Measurements from ENCODE around the gene KRT7.

DNA sequence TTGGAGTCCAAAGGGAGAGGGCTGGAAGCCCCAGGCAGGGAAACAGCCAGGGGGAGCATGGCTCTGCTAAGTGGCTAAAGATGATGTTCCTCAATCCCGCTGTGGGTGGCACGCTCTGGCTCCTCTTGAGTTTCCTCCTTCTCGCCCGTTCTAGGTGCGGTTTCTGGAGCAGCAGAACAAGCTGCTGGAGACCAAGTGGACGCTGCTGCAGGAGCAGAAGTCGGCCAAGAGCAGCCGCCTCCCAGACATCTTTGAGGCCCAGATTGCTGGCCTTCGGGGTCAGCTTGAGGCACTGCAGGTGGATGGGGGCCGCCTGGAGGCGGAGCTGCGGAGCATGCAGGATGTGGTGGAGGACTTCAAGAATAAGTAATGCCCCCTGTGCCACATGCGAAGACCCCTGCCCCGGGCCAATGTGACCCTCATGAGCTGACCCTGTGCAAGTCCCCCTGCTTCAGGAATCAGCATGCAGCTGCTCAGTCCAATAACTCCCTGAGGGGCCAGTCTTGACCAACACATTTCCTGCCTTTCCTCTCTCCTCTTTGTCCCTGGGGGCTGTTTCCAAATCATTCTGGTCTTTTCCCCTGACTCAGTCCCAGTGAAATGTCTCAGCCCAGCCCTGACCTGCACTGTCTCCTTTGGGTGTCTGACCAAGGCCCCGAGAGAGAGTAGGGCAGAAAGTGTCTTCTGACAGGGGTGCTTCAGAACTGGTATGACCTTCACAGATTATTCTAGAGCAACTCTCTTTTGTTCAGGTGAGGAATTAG is 2.1 kb downstream of the KRT7 start:
- TF ChIP-seq, protein P1, sequence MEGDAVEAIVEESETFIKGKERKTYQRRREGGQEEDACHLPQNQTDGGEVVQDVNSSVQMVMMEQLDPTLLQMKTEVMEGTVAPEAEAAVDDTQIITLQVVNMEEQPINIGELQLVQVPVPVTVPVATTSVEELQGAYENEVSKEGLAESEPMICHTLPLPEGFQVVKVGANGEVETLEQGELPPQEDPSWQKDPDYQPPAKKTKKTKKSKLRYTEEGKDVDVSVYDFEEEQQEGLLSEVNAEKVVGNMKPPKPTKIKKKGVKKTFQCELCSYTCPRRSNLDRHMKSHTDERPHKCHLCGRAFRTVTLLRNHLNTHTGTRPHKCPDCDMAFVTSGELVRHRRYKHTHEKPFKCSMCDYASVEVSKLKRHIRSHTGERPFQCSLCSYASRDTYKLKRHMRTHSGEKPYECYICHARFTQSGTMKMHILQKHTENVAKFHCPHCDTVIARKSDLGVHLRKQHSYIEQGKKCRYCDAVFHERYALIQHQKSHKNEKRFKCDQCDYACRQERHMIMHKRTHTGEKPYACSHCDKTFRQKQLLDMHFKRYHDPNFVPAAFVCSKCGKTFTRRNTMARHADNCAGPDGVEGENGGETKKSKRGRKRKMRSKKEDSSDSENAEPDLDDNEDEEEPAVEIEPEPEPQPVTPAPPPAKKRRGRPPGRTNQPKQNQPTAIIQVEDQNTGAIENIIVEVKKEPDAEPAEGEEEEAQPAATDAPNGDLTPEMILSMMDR (IDR thresholded peaks at IDR 0.05; ENCODE audit: low read depth, low read length, poor library complexity, severe bottlenecking), result no peak
- no peak for TF ChIP-seq EZH2phosphoT487 (IDR thresholded peaks at IDR 0.05; ENCODE audit: borderline replicate concordance, low read length)
